SK-N-SH (cell line): Measurements from ENCODE around the gene CACUL1. TPM values are rescaled to one million over a fixed set of nuclear protein-coding genes. Genes with fewer than 3 reads are reported as not detected.
A peak's percentile ranks its signal among the peaks of the same experiment; 100 is the strongest.

Experiments
- CTCF ChIA-PET: fragments of 300-600, 350-600 bp; formaldehyde crosslinking; extraction: SDS; loops from one replicate; lab custom pipeline; 2021; lab: Yijun Ruan, JAX
- POLR2A ChIA-PET: fragments of 350-600 bp; sonication (Branson Sonifier 250); formaldehyde crosslinking; extraction: SDS; loops from one replicate; lab custom pipeline; 2020; ENCODE audit warnings: antibody characterized with exemption, inconsistent platforms; lab: Yijun Ruan, JAX
- DNase-seq: peaks from one replicate; pipeline ENCODE4 v3.0.0; 2012
- H2AFZ ChIP-seq: fragments of 200-600 bp; sonication (generic); 2 replicates; pipeline ENCODE4 v1.8.1; 2016; ENCODE audit warnings: antibody characterized with exemption, mild to moderate bottlenecking, low read depth
- H3F3A ChIP-seq: fragments of 200-600 bp; sonication (generic); replicated peaks from 2 replicates; pipeline ENCODE3; 2016; ENCODE audit warnings: antibody characterized with exemption, mild to moderate bottlenecking; ENCODE audit not compliant: insufficient read depth
- H3K27ac ChIP-seq, 2 experiments: fragments of 200-500 bp in 1 of 2; fragments of 200-600 bp in 1 of 2; sonication (Bioruptor generic) in 1 of 2; sonication (generic), shearing (Covaris generic) in 1 of 2; 2 replicates each; pipeline versions ENCODE4 v1.5.1 to v1.6.1; 2014 to 2016; ENCODE audit warnings: low read depth in 2 of 2, inconsistent platforms in 1 of 2, low read length in 1 of 2, mild to moderate bottlenecking in 1 of 2, mixed read lengths in 1 of 2
- H3K27me3 ChIP-seq: fragments of 200-600 bp; sonication (generic), shearing (Covaris generic); 2 replicates; pipeline ENCODE4 v1.6.1; 2016; ENCODE audit warnings: mixed run types; ENCODE audit not compliant: insufficient read depth
- H3K36me3 ChIP-seq, 2 experiments: fragments of 200-500 bp in 1 of 2; fragments of 200-600 bp in 1 of 2; sonication (Bioruptor generic) in 1 of 2; sonication (generic) in 1 of 2; replicated peaks in 1 of 2; 2 replicates each; pipeline versions ENCODE3 to v1.5.1; 2014 to 2016; ENCODE audit warnings: low read length in 1 of 2, mild to moderate bottlenecking in 1 of 2; ENCODE audit not compliant: insufficient read depth in 2 of 2, control insufficient read depth in 1 of 2
- H3K4me1 ChIP-seq, 2 experiments: fragments of 200-500 bp in 1 of 2; fragments of 200-600 bp in 1 of 2; sonication (Bioruptor generic) in 1 of 2; sonication (generic), shearing (Covaris generic) in 1 of 2; 2 replicates each; pipeline versions ENCODE4 v1.5.1 to v1.6.1; 2014 to 2016; ENCODE audit warnings: low read depth in 1 of 2, low read length in 1 of 2, mixed run types in 1 of 2; ENCODE audit not compliant: insufficient read depth in 2 of 2, control insufficient read depth in 1 of 2
- H3K4me2 ChIP-seq: fragments of 200-600 bp; sonication (generic), shearing (Covaris generic); 2 replicates; pipeline ENCODE4 v1.6.1; 2017; ENCODE audit warnings: mixed run types
- H3K4me3 ChIP-seq, 2 experiments: fragments of 200-500 bp in 1 of 2; fragments of 200-600 bp in 1 of 2; sonication (Bioruptor generic) in 1 of 2; sonication (generic), shearing (Covaris generic) in 1 of 2; 2 replicates each; pipeline versions ENCODE4 v1.5.1 to v1.8.1; 2014 to 2016; ENCODE audit warnings: low read depth in 2 of 2, inconsistent platforms in 1 of 2, low read length in 1 of 2, mild to moderate bottlenecking in 1 of 2, mixed read lengths in 1 of 2, moderate library complexity in 1 of 2
- H3K79me2 ChIP-seq: fragments of 200-600 bp; sonication (generic); 2 replicates; pipeline ENCODE4 v1.8.1; 2017; ENCODE audit warnings: mild to moderate bottlenecking; ENCODE audit not compliant: insufficient read depth
- H3K9ac ChIP-seq: fragments of 200-600 bp; sonication (generic); 2 replicates; pipeline ENCODE4 v1.6.1; 2017; ENCODE audit warnings: mixed run types
- H3K9me2 ChIP-seq: fragments of 200-600 bp; sonication (generic); 2 replicates; pipeline ENCODE4 v1.6.1; 2017; ENCODE audit warnings: mixed run types
- H3K9me3 ChIP-seq: fragments of 200-600 bp; sonication (generic); 2 replicates; pipeline ENCODE4 v1.6.1; 2017; ENCODE audit warnings: mixed run types, mild to moderate bottlenecking, moderate library complexity
- H4K20me1 ChIP-seq: fragments of 200-600 bp; sonication (generic); 2 replicates; pipeline ENCODE4 v1.6.1; 2017; ENCODE audit warnings: mild to moderate bottlenecking, mixed run types; ENCODE audit not compliant: insufficient read depth
- CHD2 ChIP-seq: fragments of 150-350 bp; IDR thresholded peaks from 2 replicates; pipeline ENCODE4 v1.6.1; 2018; ENCODE audit warnings: low read length; ENCODE audit not compliant: partially characterized antibody
- ELF1 ChIP-seq: IDR thresholded peaks from 2 replicates; pipeline ENCODE4 v1.4.0; 2012
- EZH2phosphoT487 ChIP-seq: fragments of 200-600 bp; sonication (generic); IDR thresholded peaks from 2 replicates; pipeline ENCODE4 v1.6.1; 2017; ENCODE audit warnings: low read depth, mixed run types, mild to moderate bottlenecking, antibody characterized with exemption, moderate library complexity, borderline replicate concordance
- FOSL2 ChIP-seq: IDR thresholded peaks from 2 replicates; pipeline ENCODE4 v1.4.0; 2012; ENCODE audit warnings: low read depth, mild to moderate bottlenecking, moderate library complexity, borderline replicate concordance
- FOXJ3 ChIP-seq: sonication (generic); formaldehyde crosslinking; IDR thresholded peaks from 2 replicates; pipeline ENCODE4 v1.5.1; 2020; ENCODE audit warnings: mild to moderate bottlenecking, missing genetic modification reagents
- FOXM1 ChIP-seq: IDR thresholded peaks from 2 replicates; pipeline ENCODE4 v1.4.0; 2012; ENCODE audit warnings: low read depth, mild to moderate bottlenecking
- GATA2 ChIP-seq: sonication (generic); formaldehyde crosslinking; IDR thresholded peaks from 2 replicates; pipeline ENCODE4 v1.5.0; 2020; ENCODE audit warnings: mild to moderate bottlenecking, missing genetic modification reagents
- JUND ChIP-seq: IDR thresholded peaks from 2 replicates; pipeline ENCODE4 v1.4.0; 2012
- MEF2A ChIP-seq: IDR thresholded peaks from 2 replicates; pipeline ENCODE4 v1.4.0; 2012; ENCODE audit warnings: low read depth, borderline replicate concordance
- NFIC ChIP-seq: IDR thresholded peaks from 2 replicates; pipeline ENCODE4 v1.4.0; 2012; ENCODE audit warnings: borderline replicate concordance
- NRF1 ChIP-seq: IDR thresholded peaks from 2 replicates; pipeline ENCODE4 v1.6.1; 2012; ENCODE audit warnings: low read depth, mild to moderate bottlenecking, low read length
- POLR2AphosphoS5 ChIP-seq: IDR thresholded peaks from 2 replicates; pipeline ENCODE4 v1.6.1; 2012; ENCODE audit warnings: low read depth, low read length
- RCOR1 ChIP-seq: fragments of 150-350 bp; IDR thresholded peaks from 2 replicates; pipeline ENCODE4 v1.6.1; 2017; ENCODE audit warnings: antibody characterized with exemption, low read length
- RFX5 ChIP-seq: IDR thresholded peaks from 2 replicates; pipeline ENCODE4 v1.6.1; 2012; ENCODE audit warnings: mild to moderate bottlenecking, improper control_type of control experiment, low read length
- RXRA ChIP-seq: IDR thresholded peaks from 2 replicates; pipeline ENCODE4 v1.4.0; 2012; ENCODE audit warnings: low read depth, mild to moderate bottlenecking, borderline replicate concordance
- SIN3A ChIP-seq: IDR thresholded peaks from 2 replicates; pipeline ENCODE4 v1.6.1; 2012; ENCODE audit warnings: low read depth, mild to moderate bottlenecking, low read length, moderate library complexity, borderline replicate concordance
- SMC3 ChIP-seq: IDR thresholded peaks from 2 replicates; pipeline ENCODE4 v1.6.1; 2012; ENCODE audit warnings: low read depth, low read length, improper control_type of control experiment
- TAF1 ChIP-seq: IDR thresholded peaks from 2 replicates; pipeline ENCODE4 v1.6.1; 2012; ENCODE audit warnings: low read depth, mild to moderate bottlenecking, low read length, moderate library complexity, borderline replicate concordance
- TCF12 ChIP-seq: IDR thresholded peaks from 2 replicates; pipeline ENCODE4 v1.4.0; 2012
- YY1 ChIP-seq: IDR thresholded peaks from 2 replicates; pipeline ENCODE4 v1.4.0; 2012; ENCODE audit warnings: low read depth, mild to moderate bottlenecking
- WGBS: methylation state at CpG from one replicate; pipeline ENCODE4 v1.1.6; 2017; ENCODE audit warnings: low lambda C conversion rate; 5-methylcytosine and 5-hydroxymethylcytosine counted together
- polyA plus RNA-seq, 3 experiments: library from polyadenylated mRNA; depleted of rRNA; stranded (reverse); fragments of >200 nt; gene quantifications; 2 replicates each; pipeline ENCODE4 v1.2.3, GENCODE V29; 2012
- TF ChIP-seq, protein P1 (sequence below): IDR thresholded peaks from 2 replicates; pipeline ENCODE4 v1.4.0; 2012; ENCODE audit warnings: low read depth, borderline replicate concordance
- TF ChIP-seq, protein P2 (sequence below): fragments of 150-350 bp; IDR thresholded peaks from 2 replicates; pipeline ENCODE4 v1.6.1; 2017; ENCODE audit warnings: antibody characterized with exemption, low read length, low read depth, borderline replicate concordance
- TF ChIP-seq, protein P3 (sequence below): IDR thresholded peaks from 2 replicates; pipeline ENCODE4; 2012
- TF ChIP-seq, protein P4 (sequence below): IDR thresholded peaks from 2 replicates; pipeline ENCODE4 v1.4.0; 2012; ENCODE audit warnings: low read depth
- TF ChIP-seq, protein P5 (sequence below): fragments of 150-350 bp; IDR thresholded peaks from 2 replicates; pipeline ENCODE4 v1.6.1; 2016; ENCODE audit warnings: mild to moderate bottlenecking, low read depth, low read length
- TF ChIP-seq, protein P6 (sequence below): fragments of 200-600 bp; sonication (generic); IDR thresholded peaks from 2 replicates; pipeline ENCODE4 v1.6.1; 2017; ENCODE audit warnings: antibody characterized with exemption, mild to moderate bottlenecking, moderate library complexity

The CACUL1 gene
- polyA plus RNA-seq, 1 of the 3 experiments (the other 2 are of a cell fraction): 2.6 TPM

DNA sequence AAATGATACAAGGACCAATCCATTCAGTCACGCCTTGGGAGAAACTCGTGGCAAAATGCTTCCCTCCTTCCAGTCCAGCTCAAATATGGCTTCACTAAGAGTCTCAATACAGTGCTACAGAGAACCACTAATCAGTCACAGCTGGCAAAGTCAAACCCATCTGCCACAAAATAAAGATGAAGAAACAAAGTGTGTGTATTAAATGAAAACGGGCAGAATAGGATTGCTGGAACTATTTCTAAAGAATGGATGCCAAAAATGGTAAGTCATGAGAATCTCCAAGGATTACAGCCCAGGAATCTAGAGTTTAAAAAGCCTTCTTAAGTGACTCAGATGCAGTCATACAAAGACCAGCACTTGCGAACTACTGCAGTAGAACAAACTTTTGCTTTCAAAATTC lies 61.9 kb downstream of the CACUL1 start:
- Histone ChIP-seq H3K27me3 (no peaks in the 10 kb centered on the region), H3K9ac (no peak overlapping the region), H2AFZ (no peak overlapping the region), H4K20me1 (no peaks in the 10 kb centered on the region), H3K9me2 (no peaks in the 10 kb centered on the region), H3K27ac (peak overlapping the region; percentile 42 to 47), H3K4me2 (peak overlapping the region; percentile 12; the same call in 1 of the 2 replicates), H3K4me1 (peaks cover 5 to 10% of the 10 kb centered on the region in 2 experiments; a peak in 3 of 4 replicates), H3K36me3 (peaks cover 15 to 20% of the 10 kb centered on the region in 2 experiments), H3K4me3 (no peak overlapping the region), H3K79me2 (peaks cover 4% of the 10 kb centered on the region; the same call in 1 of the 2 replicates), H3K9me3 (no peaks in the 10 kb centered on the region), H3F3A (peaks cover 16% of the 10 kb centered on the region)
- DNase-seq: peak; percentile 44
- CTCF ChIA-PET: interaction anchor here (1.0 to 3.1 kb wide), 4 partner anchors 12 to 99 kb away, joined by 3 to 12 read pairs (median 4); no protein-coding TSS in a partner anchor
- POLR2A ChIA-PET: no interaction called here
- 33% methylated on average over 4 of the region's 4 CpGs for WGBS
- TF ChIP-seq NRF1 (no peak), MEF2A (no peak), YY1 (no peak), NFIC (peak; percentile 79), EZH2phosphoT487 (no peak), SMC3 (no peak), FOXJ3 (no peak), SIN3A (no peak; the same call in 1 of the 2 replicates), FOXM1 (no peak), JUND (peak; percentile 78), TAF1 (no peak), RXRA (no peak), RFX5 (no peak), GATA2 (no peak), FOSL2 (peak; percentile 80), TCF12 (peak; percentile 95), ELF1 (no peak), CHD2 (no peak), RCOR1 (no peak), POLR2AphosphoS5 (peak; percentile 20; the same call in 1 of the 2 replicates)
- TF ChIP-seq, protein P1, sequence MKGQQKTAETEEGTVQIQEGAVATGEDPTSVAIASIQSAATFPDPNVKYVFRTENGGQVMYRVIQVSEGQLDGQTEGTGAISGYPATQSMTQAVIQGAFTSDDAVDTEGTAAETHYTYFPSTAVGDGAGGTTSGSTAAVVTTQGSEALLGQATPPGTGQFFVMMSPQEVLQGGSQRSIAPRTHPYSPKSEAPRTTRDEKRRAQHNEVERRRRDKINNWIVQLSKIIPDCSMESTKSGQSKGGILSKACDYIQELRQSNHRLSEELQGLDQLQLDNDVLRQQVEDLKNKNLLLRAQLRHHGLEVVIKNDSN: no peak
- TF ChIP-seq, protein P2, sequence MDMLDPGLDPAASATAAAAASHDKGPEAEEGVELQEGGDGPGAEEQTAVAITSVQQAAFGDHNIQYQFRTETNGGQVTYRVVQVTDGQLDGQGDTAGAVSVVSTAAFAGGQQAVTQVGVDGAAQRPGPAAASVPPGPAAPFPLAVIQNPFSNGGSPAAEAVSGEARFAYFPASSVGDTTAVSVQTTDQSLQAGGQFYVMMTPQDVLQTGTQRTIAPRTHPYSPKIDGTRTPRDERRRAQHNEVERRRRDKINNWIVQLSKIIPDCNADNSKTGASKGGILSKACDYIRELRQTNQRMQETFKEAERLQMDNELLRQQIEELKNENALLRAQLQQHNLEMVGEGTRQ: no peak
- TF ChIP-seq, protein P3, sequence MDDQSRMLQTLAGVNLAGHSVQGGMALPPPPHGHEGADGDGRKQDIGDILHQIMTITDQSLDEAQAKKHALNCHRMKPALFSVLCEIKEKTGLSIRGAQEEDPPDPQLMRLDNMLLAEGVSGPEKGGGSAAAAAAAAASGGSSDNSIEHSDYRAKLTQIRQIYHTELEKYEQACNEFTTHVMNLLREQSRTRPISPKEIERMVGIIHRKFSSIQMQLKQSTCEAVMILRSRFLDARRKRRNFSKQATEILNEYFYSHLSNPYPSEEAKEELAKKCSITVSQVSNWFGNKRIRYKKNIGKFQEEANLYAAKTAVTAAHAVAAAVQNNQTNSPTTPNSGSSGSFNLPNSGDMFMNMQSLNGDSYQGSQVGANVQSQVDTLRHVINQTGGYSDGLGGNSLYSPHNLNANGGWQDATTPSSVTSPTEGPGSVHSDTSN: peak; percentile 81; the same call in 1 of the 2 replicates
- TF ChIP-seq, protein P4, sequence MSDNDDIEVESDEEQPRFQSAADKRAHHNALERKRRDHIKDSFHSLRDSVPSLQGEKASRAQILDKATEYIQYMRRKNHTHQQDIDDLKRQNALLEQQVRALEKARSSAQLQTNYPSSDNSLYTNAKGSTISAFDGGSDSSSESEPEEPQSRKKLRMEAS: peak; percentile 38; the same call in 1 of the 2 replicates
- TF ChIP-seq, protein P5, sequence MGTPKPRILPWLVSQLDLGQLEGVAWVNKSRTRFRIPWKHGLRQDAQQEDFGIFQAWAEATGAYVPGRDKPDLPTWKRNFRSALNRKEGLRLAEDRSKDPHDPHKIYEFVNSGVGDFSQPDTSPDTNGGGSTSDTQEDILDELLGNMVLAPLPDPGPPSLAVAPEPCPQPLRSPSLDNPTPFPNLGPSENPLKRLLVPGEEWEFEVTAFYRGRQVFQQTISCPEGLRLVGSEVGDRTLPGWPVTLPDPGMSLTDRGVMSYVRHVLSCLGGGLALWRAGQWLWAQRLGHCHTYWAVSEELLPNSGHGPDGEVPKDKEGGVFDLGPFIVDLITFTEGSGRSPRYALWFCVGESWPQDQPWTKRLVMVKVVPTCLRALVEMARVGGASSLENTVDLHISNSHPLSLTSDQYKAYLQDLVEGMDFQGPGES: no peak
- TF ChIP-seq, protein P6, sequence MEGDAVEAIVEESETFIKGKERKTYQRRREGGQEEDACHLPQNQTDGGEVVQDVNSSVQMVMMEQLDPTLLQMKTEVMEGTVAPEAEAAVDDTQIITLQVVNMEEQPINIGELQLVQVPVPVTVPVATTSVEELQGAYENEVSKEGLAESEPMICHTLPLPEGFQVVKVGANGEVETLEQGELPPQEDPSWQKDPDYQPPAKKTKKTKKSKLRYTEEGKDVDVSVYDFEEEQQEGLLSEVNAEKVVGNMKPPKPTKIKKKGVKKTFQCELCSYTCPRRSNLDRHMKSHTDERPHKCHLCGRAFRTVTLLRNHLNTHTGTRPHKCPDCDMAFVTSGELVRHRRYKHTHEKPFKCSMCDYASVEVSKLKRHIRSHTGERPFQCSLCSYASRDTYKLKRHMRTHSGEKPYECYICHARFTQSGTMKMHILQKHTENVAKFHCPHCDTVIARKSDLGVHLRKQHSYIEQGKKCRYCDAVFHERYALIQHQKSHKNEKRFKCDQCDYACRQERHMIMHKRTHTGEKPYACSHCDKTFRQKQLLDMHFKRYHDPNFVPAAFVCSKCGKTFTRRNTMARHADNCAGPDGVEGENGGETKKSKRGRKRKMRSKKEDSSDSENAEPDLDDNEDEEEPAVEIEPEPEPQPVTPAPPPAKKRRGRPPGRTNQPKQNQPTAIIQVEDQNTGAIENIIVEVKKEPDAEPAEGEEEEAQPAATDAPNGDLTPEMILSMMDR: no peak
